Activated CD4-positive, alpha-beta T cell treated with anti-CD3 and anti-CD28 coated beads for 1 hour (primary cell): ENCODE measurements around the gene GSC2.

Experiments
- DNase-seq: peaks from one replicate; pipeline ENCODE4 v3.0.0-alpha.2; 2020

Gene GSC2

DNA sequence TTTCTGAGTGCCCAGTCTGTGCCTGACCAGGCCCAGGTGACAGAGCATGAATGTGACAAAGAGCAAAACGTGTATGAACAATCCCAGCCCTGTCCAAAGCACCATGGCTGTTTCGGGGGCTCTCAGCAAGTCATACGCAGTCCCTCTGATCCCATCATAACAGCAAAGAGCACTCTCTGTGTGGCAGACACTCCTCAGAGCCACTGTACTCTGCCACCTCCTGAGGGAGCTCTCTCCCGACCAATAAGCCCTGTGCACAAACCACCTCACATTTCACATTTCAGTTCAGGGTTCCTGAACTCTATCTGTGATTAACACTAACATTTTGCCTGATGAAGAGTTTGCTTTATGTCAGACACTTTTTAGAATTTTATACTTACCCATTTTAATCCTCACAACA, 34.5 kb downstream of the GSC2 start:
- no peak for DNase-seq

DNA sequence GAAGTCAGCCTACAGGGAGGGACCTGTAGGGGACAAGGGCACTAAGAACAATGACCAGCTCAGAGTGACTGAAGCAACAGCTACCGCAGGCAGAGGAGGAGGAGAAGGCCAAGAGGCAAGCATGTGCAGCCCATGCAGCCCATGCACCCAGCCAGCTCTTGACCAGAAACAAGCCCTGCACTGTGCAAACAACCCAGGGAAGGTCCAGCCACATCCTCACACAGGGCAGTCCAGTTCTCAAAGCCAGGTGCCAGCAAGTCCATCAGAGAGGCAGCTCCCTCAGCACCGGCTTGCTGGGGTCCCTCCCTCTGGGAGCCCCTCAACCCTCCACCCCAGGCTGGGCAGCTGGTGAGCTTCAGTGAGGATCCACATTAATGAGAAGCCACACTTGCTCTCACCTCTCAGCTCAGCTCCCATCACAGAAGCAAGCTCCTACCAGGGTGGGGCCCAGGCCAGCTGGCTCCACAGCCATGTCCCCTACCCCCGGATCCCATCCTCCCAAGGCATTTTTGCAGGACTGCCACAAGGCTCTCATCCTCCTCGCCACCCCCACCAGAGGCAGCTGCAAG, 35.0 kb downstream of the GSC2 start:
- DNase-seq, result no peak

DNA sequence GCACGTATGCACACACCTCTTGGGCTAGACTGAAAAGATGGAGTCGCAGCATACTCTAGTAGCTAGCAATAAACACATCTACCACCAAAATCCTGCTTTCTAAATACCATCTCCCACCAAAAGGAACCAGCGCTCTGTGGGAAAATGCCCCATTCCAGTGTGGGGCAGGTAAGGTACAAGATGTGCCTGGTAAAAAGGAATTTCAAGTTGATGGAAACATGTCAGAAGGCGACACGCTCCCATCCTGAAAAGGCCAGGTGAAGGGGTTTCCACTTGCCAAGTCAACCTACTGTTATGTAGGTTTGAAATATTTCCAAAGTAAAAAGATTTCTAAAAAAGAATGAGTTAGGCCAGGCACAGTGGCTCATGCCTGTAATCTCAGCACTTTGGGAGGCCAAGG, 36.7 kb downstream of the GSC2 start:
- DNase-seq, result no peak

DNA sequence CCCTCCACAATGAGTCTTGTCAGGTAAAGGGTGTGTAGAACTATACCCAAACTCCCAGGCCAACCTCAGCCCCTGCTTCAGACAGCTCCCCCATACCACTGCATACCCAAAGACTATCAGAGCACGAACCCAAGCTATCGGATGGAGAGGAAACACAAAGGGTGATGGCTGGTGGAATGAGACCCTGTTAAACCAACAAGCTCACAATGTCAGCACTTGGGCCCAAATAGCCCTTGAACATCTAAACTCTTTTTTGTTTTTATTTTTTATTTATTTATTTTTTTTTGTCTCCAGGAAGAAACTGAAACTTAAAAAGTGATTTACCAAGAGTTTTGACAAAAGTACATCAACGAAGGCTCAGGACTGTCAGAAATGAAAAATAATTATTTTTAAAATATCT, 38.5 kb downstream of the GSC2 start:
- no peak for DNase-seq

DNA sequence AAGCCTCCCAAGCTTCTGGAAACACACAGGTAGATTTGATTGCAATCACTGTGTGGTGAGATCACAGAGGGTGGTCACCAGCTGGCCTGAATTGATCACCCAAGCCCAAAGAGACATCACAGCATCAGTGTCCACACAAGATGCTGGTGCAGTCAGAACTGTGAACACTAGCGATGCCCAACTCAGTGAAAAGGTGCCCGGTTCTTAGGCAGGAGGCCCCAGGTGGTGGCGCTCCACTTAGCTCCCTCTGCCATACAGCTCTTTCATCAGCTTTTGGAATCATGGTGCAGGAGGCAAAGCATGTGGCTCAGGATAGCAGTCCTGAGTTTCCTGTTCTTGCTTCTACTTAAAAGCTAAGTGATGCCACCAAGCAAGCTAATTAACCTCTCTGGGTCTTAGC, 39.0 kb downstream of the GSC2 start:
- no peak for DNase-seq

DNA sequence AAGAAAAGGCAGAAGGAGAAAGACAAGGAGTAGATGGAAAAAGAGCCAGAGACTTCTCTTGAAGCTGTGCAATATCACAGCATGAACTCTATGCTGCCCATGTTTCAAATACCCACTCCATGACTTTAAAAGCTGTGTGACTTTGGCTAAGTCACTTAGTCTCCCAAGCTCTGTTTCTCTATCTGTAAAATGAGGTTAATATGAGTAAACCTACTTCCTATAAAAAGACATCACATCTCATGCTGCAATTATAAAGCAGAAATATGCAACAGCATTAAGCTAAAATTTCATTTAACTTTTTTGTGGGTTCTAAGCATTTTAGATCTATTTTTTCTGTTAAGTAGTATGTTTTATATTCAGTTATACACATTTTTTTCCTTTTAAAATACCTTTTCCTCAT, 39.4 kb downstream of the GSC2 start:
- DNase-seq, result no peak

DNA sequence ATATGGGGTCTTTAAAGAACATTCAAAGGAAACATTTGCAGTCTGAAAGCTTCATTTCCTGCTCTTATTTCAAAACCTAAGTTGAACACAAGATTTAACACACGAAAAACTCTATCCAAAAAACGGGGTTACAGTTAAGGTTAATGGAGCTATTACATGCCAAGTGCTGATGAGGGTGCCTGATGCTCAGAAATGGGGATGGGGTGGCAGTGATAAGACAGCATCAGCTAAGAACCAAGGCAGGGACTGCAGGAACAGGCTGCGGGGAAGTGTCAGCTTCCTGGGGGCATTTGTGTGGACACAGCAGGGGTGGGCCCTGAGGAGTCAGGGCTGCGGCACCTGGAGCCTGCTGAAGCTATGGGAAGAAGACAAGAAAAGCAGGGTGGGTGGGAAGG, 40.0 kb downstream of the GSC2 start:
- no peak for DNase-seq

DNA sequence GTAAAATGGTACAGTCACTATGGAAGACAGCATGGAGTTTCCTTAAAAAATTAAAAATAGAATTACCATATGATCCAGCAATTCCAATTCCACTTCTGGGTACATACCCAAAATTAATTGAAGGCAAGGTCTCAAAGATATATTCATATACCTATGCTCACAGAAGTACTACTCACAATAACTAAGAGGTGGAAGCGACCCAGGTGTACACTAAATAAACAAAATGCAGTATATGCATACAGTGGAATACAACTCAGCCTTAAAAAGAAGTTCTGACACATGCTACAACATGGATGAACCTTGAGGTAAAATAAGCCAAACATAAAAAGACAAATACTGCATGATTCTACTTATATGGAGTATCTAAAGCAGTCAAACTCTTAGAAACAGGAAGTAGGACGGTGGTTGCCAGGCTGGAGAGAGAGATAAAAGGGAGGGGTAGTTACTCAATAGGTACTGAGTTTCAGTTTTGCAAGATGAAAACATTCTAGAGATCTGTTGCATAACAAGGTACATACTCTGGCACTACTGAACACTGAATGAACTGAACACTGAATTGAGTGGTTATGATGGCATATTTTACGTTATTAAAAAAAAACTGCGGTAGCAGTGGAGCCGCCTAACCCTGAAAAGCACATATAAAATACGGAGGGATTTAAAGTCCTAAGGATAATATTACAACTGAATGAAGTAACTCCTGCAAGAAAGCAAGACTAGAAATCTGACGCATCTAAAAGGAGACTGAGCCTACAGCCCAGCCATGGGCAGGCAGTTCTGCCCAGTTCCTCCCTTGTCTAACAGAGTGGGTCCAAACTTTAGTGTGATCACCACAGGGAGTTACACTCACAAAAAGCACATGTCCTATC, 40.7 kb downstream of the GSC2 start:
- peak; percentile 34 for DNase-seq

DNA sequence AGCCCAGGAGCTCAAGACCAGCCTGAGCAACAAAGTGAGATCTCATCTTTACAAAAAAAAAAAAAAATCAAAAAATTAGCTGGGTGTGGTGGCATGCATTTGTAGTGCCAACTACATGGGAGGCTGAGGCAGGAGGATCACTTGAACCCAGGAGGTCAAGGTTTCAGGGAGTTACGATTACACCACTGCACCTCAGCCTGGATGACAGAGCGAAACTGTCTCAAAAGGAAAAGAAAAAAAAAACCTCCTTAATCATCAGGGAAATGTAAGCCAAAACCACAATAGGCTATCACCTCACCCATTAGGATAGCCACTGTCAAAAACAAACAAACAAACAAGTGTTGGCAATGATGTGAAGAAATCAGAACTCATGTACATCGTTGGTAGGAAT, 41.3 kb downstream of the GSC2 start:
- DNase-seq, result no peak

DNA sequence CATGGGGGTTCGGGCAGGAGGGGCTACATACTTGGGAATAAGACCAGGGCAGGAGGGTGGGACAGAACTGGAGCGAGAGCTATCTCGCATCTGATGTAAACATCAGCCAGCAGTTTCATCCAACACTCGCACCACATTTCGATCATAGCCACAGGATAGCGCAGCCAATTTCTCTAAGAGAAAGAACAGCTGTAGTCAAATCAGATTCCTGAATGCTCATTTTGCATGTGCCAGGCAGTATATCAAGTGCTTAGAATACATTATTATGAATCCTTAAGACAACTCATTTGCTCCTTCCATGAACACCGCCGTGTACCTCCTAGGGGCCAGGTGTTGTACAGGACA, 42.4 kb downstream of the GSC2 start:
- no peak for DNase-seq

DNA sequence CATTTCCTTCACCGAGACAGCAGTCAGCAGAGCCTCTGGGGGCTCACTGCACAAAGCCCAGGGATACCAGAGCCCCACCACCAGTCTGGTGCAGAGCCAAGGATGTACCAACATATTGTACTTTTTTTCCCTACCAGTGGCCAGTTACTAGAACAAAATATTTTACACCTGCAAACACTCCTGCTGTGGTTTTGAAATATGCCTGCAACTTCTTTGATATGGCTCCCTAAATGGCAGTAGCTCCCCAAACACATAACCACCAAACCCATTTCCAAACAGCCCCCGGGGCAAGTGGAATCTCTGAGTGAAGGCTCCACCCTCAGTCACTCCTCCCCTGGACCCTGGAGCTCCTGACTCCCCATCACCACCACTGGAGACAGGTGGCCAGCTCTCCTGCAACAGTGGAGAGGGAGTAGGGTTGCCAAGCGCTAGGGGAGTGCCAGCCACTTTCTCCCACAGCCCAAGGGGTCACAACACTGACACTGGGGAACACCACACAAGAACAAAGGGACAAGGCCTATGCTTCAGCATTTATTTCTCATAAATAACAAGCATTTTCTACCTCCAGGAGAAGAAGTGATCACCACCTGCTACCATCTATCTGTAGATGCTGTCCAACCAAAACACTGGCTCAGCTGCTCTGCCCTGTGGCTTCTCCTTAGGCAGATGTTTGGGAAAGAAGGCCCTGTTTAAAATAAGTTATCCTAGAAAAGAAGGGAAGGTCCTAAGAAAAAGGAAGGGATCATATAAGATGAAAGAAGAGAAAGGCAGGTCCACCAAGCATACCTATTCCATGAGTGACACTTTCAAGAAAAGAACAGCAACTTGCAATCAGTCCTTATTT, 43.0 kb downstream of the GSC2 start:
- DNase-seq, result no peak

DNA sequence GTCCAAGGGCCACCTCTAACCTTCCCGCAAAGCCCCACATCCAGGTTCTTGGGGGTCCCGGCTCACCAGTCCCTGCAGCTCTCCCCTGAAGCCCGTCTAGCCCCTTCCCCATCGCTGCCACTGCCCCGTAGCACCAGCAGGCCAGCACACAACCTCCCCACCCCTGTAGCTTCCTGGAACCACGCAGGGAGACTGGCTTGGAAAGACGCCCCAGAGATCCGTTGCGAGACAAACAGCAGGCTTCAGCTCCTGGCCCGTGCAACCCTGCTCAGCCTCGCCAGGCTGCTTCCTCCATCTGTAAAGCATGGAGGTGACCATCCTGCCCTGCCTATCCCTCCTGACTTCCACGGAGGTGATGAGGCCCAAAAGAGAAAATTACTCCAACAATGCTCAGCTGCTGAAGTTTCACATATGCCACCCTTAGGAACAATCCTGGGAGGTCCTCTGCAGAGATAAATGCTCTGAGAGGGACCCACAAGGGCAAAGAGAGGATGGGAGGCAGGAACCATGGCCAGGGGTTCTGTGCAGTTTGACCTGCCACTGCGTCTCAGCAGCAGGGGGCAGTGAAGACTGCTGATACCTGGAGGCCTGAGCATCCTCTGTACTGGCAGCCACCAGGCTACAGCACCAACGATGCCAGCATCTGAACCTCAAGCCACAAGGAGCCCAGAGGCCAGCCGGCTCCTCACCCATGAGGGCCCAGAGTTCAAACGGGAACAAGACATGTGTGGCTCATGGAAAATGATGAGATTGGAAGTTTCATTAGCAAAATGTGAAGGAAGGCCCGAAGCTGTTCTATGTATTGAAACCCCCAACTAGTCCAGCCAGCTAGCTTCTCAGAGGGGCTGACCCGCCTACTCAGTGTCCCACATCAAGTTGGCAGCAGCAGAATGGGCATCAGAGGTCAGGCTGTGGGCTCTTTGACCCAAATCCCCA, 44.0 kb downstream of the GSC2 start:
- peak; percentile 45 for DNase-seq

DNA sequence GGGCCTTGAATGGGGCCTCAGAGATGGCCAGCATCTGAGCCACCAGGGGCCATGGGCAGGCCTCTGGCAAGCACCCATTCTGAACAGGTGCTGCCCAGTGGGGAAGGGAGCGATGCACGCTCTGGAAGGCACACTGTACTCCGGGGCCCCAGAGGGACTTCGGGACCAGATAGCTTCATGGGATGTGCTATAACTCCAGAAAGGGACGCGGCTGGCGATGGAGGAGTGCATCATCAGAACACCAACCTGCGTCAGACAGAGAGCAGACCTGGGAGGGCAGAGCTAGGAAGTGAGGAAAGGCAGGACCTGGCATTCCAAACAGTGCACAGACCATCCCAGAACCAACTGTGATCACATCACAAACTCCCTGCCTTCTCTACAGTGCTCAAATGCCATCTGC, 44.6 kb downstream of the GSC2 start:
- DNase-seq, result no peak

DNA sequence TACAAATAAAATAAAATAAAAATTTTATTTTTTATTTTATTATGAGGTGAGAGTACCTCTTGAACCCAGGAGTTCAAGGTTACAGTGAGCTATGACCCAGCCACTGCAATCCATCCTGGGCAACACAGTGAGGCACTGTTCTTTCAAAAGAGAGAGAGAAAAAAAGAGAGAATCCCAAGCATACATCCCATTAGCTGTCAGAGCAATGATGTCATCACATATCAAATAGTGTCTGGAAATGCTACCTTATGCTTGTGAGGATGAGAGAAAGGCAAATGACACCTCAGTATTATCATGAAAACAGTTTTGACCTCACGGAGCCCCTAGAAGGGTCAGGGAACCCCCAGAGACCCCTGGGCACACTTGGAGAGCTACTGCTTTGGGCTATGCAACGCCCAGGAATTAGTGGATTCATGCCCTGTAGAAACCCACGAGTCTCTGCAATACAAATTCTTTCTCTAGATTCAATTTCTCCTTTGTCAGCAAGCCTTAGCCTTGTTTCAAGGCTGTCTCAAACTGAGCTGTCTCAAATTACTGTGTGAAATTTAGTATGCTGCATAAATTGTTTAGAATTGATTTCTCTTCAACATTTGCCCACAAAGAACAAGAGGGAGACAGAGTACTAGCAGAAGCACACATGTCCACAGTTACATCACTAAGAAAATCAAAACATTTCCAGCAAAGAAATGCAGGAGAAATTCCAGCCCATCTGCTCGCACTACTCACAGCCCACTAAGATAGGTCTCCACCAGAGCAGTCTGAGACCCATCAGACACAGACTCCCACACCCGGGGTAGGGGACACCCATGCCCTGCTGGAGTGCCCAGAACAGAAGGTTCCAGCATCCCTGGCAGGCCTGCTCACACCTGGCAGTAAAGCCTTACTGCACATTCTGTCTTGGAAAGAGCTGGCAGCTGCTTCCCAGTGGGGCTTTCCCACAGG, 45.9 kb downstream of the GSC2 start:
- DNase-seq, result no peak

DNA sequence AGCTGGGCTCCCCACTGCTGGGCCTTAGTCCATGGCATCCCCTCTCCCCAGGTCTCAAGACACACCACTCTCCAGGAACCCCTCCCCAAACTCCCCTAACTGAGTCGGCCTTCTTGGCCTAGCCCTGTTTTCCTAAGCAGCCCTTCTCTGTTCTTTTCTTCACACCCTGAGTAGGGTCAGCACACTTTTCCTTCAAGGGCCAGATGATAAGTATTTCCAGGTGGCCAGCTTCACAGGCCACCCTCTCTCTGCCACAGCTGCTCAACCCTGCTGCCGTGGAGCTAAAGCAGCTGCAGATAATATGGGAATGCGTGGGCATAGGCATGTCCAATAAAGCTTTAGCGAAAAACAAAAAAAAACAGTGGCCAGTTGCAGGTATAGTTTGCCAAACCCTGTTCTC, 51.9 kb downstream of the GSC2 start:
- no peak for DNase-seq

DNA sequence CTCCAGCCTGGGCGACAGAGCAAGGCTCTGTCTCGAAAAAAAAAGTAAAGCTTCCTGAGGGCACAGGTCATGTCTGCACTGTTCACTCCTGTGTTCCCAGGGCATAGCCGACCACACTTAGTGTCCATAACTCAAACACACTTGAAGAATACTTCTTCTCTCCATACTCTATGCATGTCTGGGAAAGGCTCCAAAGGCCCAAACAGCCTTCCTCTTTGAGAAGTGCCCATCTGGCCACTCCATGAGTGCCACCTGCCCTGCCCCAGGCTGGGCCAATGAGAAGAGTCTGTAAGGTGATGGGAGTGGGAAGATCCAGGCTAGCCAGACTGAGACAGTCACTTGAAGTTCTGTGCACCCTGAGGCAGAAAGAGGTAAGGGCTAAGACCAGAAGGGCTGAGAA, 52.6 kb downstream of the GSC2 start:
- no peak for DNase-seq
